GM21529 (cell line): ENCODE measurements around the gene SLC50A1.

Experiments
- ATAC-seq: cut with Tn5 transposase; IDR thresholded peaks from one replicate; pipeline ENCODE4 v1.9.1; 2021; ENCODE audit not compliant: unreplicated experiment

The SLC50A1 gene, protein sequence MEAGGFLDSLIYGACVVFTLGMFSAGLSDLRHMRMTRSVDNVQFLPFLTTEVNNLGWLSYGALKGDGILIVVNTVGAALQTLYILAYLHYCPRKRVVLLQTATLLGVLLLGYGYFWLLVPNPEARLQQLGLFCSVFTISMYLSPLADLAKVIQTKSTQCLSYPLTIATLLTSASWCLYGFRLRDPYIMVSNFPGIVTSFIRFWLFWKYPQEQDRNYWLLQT

DNA sequence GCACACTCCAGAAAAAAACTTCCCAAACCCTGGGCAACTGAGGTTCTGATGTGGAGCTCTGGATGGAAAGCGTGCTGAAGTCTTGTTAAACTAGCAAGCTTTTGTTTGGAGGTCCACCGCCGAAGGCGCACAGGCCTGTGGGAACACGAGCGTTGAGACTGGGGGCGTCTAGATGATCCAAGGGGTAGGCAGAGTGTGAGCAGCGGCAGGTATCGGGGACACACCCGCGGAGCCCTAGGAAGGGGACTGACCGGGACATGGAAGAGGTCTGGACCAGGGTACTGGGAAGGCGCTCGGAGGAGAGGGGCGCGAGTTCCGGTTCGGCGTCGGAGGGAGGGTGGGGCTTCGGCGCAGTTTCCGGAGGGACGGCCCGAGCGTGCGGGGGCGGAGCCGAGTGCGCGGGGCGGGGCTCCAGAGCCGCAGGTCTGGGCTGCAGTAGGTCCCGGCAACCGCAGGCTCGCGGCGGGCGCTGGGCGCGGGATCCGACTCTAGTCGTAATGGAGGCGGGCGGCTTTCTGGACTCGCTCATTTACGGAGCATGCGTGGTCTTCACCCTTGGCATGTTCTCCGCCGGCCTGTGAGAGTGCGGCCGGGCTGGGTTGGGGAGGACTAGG lies at the start of gene SLC50A1:
SLC50A1 (plus strand) TSS at position 438 of the 614 bp plus-strand sequence; CDS start at position 498, 60 bp downstream.
- ATAC-seq = peak; percentile 75

DNA sequence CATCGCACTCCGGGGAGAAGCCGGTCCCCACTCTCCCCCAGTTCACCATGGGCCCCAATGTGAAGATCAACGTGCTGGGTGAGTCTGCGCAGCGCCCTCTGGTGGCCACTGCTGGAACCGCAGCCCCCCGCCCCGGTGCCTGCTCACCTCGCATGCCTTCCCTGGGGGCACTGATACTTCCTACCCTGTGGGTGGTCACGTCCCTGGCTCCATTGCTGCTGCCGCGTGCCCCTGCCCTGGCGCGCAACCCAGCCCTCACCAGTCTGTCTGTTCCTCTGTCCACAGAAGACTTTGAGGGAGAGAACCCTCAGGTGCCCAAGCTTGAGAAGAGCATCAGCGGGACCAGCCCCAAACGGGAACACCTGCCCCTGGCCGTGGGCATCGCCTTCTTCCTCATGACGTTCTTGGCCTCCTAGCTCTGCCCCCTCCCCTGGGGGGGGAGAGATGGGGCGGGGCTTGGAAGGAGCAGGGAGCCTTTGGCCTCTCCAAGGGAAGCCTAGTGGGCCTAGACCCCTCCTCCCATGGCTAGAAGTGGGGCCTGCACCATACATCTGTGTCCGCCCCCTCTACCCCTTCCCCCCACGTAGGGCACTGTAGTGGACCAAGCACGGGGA lies 49.4 kb upstream of the SLC50A1 start:
- no peak for ATAC-seq

GRCh38 chr1:155086856-155087535 lies 48.7 kb upstream of the SLC50A1 start:
- ATAC-seq = no peak

- ATAC-seq = no peak
These were observed 44.3 kb upstream of the SLC50A1 start for GRCh38 chr1:155091071-155092051.

DNA sequence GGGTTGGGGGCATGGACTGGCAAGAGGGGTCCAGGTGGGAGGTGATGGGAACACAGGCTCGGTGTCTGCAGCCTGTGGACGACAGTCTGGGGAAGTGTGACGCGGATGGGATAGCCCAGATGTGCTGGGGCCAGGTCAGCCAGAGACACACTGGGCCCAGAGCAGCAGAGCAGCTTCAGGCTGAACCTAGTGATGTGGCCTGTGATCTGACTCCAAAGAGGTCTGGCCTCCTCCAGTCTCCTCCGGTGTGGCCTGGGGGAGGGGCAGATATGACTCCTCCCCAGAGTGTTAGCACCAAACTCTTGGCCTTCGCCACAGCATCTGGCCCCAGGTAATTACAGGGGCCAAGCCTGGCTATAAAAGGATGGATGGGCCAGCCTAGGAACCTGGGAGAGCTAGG lies 43.5 kb upstream of the SLC50A1 start:
- no peak for ATAC-seq

DNA sequence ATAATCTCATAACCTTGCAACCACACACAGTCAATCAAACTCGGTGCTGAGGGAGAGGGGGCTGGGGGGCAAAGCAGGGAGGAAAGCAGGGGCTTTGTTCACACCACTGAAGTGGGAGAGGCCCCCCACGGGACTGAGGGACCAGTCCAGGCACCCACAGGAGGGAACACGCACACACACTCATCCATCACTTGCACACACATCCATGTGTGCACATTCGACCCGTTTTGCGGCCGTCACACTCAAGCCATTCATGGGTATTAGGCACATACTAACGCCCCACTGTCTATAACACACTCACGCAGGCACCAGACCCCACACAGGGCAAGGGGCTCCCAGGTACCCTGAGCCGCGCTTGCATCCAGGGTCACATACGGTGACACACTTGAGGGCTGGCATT lies 43.0 kb upstream of the SLC50A1 start:
- no peak for ATAC-seq

GRCh38 chr1:155093911-155094621 lies 41.6 kb upstream of the SLC50A1 start:
- ATAC-seq = no peak

DNA sequence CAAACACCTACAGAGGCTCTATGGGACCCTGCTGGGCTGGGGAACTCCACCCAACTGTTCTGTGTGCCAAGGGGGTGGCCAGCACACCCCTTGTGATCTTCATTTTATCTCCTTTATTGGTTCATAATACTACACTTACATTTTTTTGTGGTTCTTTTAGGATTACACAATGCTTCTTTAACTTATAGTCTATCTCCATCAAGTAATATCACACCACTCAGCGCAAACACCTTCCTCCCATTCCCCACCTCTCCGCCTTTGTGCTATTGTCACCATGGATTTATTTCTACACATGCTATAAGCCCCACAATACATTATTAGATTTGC lies 41.1 kb upstream of the SLC50A1 start:
- ATAC-seq = no peak

DNA sequence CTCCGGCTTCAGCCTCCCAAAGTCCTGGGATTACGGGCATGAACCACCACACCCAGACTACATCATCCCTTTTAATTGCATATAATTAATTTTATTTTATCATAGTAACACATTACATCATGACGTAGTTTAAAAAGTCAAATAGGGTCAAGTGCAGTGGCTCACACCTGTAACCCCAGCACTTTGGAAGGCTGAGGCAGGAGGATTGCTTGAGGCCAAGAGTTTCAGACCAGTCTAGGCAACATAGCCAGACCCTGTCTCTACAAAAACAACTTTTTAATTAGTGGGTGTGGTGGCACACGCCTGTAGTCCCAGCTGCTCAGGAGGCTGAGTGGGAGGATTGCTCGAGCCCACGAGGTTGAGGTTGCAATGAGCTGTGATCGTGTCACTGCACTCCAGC lies 36.3 kb upstream of the SLC50A1 start:
- no peak for ATAC-seq

- no peak for ATAC-seq
These were observed 32.3 kb upstream of the SLC50A1 start for GRCh38 chr1:155103325-155103724.

- no peak for ATAC-seq
These were observed 30.8 kb upstream of the SLC50A1 start for GRCh38 chr1:155104605-155105534.

- no peak for ATAC-seq
These were observed 30.0 kb upstream of the SLC50A1 start for GRCh38 chr1:155105604-155106011.

DNA sequence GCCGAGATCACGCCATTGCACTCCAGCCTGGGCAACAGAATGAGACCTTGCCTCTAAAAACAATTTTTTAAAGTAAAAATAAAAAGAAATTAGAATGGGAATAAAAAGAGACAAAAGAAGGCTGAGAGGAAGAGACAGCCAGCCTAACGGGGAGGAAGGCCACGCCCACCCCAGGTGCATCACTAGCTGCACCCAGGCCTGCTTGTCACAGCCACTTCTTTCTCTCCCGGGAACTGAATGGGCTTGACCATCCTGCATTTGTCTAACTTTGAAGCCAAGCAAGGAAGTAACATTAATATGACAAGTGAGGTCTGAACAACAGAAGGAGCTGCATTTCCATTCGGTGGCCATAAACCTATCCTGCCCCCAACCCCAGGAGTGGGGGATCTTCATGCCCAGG lies 28.8 kb upstream of the SLC50A1 start:
- no peak for ATAC-seq

DNA sequence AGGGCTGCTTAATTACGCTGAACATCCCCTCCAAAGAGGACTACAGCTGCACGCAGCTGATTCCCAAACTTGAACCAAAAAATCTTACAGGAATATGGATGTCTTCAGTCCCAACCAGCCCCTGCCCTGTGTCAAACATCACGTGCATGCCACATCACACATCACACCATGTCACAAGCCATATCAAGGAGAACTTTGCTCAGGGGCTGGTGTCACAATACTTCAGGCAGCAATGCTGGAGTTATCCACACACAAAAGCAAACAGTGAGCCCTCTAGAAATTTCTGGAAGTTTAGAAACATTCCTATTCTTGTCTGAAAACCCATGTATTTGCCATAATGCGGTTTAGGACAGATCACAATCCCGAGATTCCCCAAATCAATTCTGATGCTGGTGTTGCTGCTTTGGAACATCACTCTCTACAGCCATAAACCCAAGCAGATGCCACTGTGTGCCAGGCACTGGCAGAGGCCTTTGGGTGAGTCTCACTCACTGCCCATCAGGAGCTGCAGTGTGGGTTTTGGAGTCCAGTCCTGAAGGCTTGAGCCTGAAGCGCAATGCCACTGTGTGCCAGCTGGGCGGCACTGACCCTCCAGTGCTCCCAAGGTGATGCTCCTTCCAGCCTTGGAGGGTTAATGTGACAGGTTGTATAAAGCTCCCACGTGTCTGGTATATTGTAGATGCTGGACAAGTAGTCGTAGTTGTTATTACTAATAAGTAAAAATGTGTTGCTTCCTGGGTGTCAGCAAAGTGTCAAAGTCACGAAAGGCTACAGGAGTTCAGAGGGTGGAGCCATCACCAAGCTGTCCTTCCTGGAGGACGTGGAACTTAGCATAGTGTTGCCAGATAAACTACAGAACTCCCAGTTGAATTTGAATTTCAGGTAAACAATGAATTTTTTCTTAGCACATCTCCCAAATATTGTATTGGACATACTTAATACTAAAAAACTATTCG lies 28.1 kb upstream of the SLC50A1 start:
- ATAC-seq = no peak

GRCh38 chr1:155108296-155108695 lies 27.4 kb upstream of the SLC50A1 start:
- ATAC-seq = no peak

DNA sequence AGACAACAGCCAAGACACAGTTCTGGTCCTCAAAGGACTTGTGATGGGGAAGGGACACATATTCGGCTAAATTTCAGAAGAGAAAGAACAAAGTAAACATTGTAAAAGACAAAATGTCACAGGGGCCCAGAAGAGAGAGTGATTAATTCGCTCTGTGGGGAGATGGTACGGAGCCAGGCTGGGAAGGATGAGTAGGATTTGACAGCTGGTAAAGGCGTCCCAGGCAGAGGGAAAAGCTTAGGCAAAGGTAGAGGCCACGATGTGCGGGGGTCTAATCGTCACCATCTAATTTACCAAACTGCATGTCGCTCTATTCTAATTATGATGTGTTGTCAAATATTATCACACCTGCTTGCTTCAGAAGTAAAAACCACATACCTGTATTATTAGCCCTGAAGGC lies 25.3 kb upstream of the SLC50A1 start:
- no peak for ATAC-seq

- ATAC-seq = no peak
These were observed 24.8 kb upstream of the SLC50A1 start for GRCh38 chr1:155110826-155111225.

GRCh38 chr1:155113450-155113980 lies 22.1 kb upstream of the SLC50A1 start:
- ATAC-seq = no peak
